Erythroblast (primary cell): Measurements from ENCODE around the gene SLC1A3.

Experiments used
- GATA1 ChIP-seq: IDR thresholded peaks from 2 replicates; pipeline ENCODE4 v1.6.1; 2011; ENCODE audit warnings: low read depth, mild to moderate bottlenecking, control low read depth, low read length, moderate library complexity
- POLR2A ChIP-seq: IDR thresholded peaks from 2 replicates; pipeline ENCODE4 v1.6.1; 2011; ENCODE audit warnings: mild to moderate bottlenecking, low read length

GRCh38 chr5:36667824-36668223, 61.4 kb downstream of the SLC1A3 start:
- no peak for TF ChIP-seq POLR2A
- TF ChIP-seq GATA1 = no peak
